GM18858 (cell line): ENCODE results near the gene FCRLB.
"Not testable (repeated sequence)": the region's sequence is repeated elsewhere in the genome, so short reads cannot be mapped to it uniquely, and the experiment has no call there.

ENCODE experiments used
- ATAC-seq: cut with Tn5 transposase; IDR thresholded peaks from one replicate; pipeline ENCODE4 v1.9.1; 2021; ENCODE audit not compliant: unreplicated experiment

FCRLB gene

GRCh38 chr1:161718559-161719324, 2.6 kb upstream of the FCRLB start:
- peak; percentile 32 for ATAC-seq

- ATAC-seq: peak; percentile 46
Measured at GRCh38 chr1:161719325-161719611, 2.1 kb upstream of the FCRLB start.

GRCh38 chr1:161720422-161720821, 922 bp upstream of the FCRLB start:
- ATAC-seq: no peak

GRCh38 chr1:161721738-161722343, 497 bp downstream of the FCRLB start:
- ATAC-seq: no peak

- ATAC-seq: no peak
Measured at GRCh38 chr1:161722406-161722805, 1.1 kb downstream of the FCRLB start.

- no peak for ATAC-seq
Measured at GRCh38 chr1:161723459-161724141, 2.3 kb downstream of the FCRLB start.

GRCh38 chr1:161725258-161725907, 4.0 kb downstream of the FCRLB start:
- not testable (repeated sequence) for ATAC-seq

- no peak for ATAC-seq
Measured at GRCh38 chr1:161725908-161726472, 4.6 kb downstream of the FCRLB start.

GRCh38 chr1:161726473-161727255, 5.3 kb downstream of the FCRLB start:
- ATAC-seq: peak; percentile 30

- no peak for ATAC-seq
Measured at GRCh38 chr1:161727256-161727924, 6.0 kb downstream of the FCRLB start.

GRCh38 chr1:161728376-161729226, 7.3 kb downstream of the FCRLB start:
- ATAC-seq: no peak

- no peak for ATAC-seq
Measured at GRCh38 chr1:161730050-161730564, 8.8 kb downstream of the FCRLB start.

GRCh38 chr1:161731241-161731640, 9.9 kb downstream of the FCRLB start:
- no peak for ATAC-seq

- ATAC-seq: no peak
Measured at GRCh38 chr1:161731981-161732718, 10.8 kb downstream of the FCRLB start.

- ATAC-seq: no peak
Measured at GRCh38 chr1:161733526-161733925, 12.2 kb downstream of the FCRLB start.

GRCh38 chr1:161735837-161736236, 14.5 kb downstream of the FCRLB start:
- no peak for ATAC-seq

GRCh38 chr1:161736335-161736969, 15.1 kb downstream of the FCRLB start:
- ATAC-seq: no peak

- ATAC-seq: no peak
Measured at GRCh38 chr1:161737625-161738024, 16.3 kb downstream of the FCRLB start.
